Uterus (tissue), 4 donors: ENCODE measurements around the gene AFAP1L1. TPM values are rescaled to one million over a fixed set of nuclear protein-coding genes. Genes with fewer than 3 reads are reported as not detected.

Source experiments
- DNase-seq, 2 donors: peaks; one replicate each; pipeline ENCODE4 v3.0.0-alpha.2; 2019 to 2020
- H3K27ac ChIP-seq, 2 donors: fragments of 200-600 bp; sonication (generic); 1 replicate in 1 of 2; 2 replicates in 1 of 2; pipeline ENCODE4 v1.5.1; 2016 to 2018
- H3K27me3 ChIP-seq, 2 donors: fragments of 200-600 bp; sonication (generic); one replicate each; pipeline ENCODE4 v1.5.1; 2018 to 2019; ENCODE audit warnings: control low read depth in 1 of 2
- H3K36me3 ChIP-seq, 2 donors: fragments of 200-600 bp; sonication (generic); one replicate each; pipeline ENCODE4 v1.5.1; 2019; ENCODE audit warnings: control low read depth in 1 of 2
- H3K4me1 ChIP-seq, 2 donors: fragments of 200-600 bp; sonication (generic); one replicate each; pipeline ENCODE4 v1.5.1; 2018 to 2019; ENCODE audit warnings: control low read depth in 1 of 2
- H3K4me3 ChIP-seq, 2 donors: fragments of 200-600 bp; sonication (generic); 1 replicate in 1 of 2; 2 replicates in 1 of 2; pipeline ENCODE4 v1.5.1; 2018 to 2019; ENCODE audit warnings: mild to moderate bottlenecking in 1 of 2
- H3K9me3 ChIP-seq, 2 donors: fragments of 200-600 bp; sonication (generic); one replicate each; pipeline ENCODE4 v1.5.1; 2019; ENCODE audit warnings: control low read depth in 1 of 2
- POLR2A ChIP-seq, 2 donors: fragments of 450-650 bp; IDR thresholded peaks; one replicate each; pipeline ENCODE4 v1.6.1; 2016; ENCODE audit warnings: antibody characterized with exemption in 2 of 2, mild to moderate bottlenecking in 1 of 2, moderate library complexity in 1 of 2
- intact Hi-C: fragments of 100-400 bp; cut with DNase I; formaldehyde crosslinking; loops from one replicate; pipeline ENCODE4 v1.15.1; 2023; ENCODE audit warnings: low total_unique reads
- total RNA-seq, 4 donors: library from RNA; depleted of rRNA in 3 of 4; stranded (reverse); fragments of >200 nt in 3 of 4; gene quantifications; one replicate each; pipeline versions ENCODE4 v1.1.0 to v1.2.4, GENCODE V29; 2014 to 2023
- TF ChIP-seq, protein P1 (sequence below), 4 experiments: fragments of 200-600 bp in 2 of 4; fragments of 450-650 bp in 2 of 4; sonication (generic) in 2 of 4; IDR thresholded peaks; one replicate each; pipeline ENCODE4 v1.5.1; 2016 to 2019; ENCODE audit warnings: antibody characterized with exemption in 4 of 4, mild to moderate bottlenecking in 2 of 4, moderate library complexity in 1 of 4
- donor health status: DM: yes; HTN: yes; CAD: no.

AFAP1L1 gene
- total RNA-seq, 4 donors from 2014 or later: 5.3 to 26.9 (median 24.6) TPM

DNA sequence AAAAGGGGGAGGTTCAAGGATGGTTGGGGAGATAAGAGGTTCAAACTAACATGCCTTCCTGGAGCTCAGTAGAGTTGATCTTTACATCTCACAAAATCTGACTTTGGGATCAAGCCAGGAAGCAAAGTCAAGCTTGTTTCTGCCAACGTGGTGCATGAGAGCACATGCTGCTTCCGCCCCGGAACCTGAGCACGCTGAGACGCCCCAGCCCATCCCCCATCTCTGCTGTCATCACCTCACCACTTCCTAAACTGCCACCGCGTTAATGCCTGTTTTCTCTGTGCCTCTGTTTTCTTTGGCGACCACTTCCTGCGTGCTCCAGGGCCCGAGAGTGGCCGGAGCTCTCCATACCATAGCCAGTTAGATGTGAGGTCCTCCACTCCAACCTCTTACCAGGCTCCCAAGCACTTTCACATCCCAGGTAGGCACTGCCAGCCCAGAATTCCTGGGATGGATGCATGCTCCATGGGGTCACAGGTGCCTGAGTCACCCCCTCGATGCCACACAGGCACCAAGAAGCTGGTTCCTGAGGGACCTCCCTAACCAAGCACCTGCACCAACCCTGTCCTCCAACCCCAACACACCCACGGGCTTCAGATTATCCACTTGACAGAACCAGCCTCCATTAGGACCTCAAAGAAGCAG, 31.2 kb upstream of the AFAP1L1 start:
- TF ChIP-seq POLR2A (IDR thresholded peaks at IDR 0.05): no peak
- TF ChIP-seq, protein P1, sequence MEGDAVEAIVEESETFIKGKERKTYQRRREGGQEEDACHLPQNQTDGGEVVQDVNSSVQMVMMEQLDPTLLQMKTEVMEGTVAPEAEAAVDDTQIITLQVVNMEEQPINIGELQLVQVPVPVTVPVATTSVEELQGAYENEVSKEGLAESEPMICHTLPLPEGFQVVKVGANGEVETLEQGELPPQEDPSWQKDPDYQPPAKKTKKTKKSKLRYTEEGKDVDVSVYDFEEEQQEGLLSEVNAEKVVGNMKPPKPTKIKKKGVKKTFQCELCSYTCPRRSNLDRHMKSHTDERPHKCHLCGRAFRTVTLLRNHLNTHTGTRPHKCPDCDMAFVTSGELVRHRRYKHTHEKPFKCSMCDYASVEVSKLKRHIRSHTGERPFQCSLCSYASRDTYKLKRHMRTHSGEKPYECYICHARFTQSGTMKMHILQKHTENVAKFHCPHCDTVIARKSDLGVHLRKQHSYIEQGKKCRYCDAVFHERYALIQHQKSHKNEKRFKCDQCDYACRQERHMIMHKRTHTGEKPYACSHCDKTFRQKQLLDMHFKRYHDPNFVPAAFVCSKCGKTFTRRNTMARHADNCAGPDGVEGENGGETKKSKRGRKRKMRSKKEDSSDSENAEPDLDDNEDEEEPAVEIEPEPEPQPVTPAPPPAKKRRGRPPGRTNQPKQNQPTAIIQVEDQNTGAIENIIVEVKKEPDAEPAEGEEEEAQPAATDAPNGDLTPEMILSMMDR (IDR thresholded peaks at IDR 0.05): no peak
- DNase-seq: peak in 1 of 2 donors; percentile 19
- H3K36me3 ChIP-seq: no peaks in the 10 kb centered on the region

DNA sequence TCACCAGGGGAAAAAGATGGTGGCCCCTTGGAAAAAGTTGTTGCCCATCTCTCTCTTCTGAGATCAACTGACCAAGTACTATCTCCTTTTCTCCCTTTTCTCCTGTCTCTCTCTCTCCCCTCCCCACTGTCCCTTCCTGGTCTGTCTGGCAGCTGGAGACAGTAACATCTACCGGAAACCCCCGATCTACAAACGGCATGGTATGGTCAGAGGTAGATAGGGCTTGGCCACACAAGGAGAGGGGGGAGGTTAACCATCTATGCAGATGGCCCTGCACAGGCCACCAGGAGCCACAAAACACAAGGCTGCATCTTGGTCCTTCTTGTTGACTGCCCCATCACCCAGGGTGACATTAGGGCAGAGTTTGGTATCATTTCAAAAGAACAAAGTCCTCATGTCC, 29.3 kb upstream of the AFAP1L1 start:
- H3K4me3 ChIP-seq: no peak overlapping the region
- H3K27me3 ChIP-seq: no peaks in the 10 kb centered on the region
- no peaks in the 10 kb centered on the region for H3K36me3 ChIP-seq
- H3K9me3 ChIP-seq: no peaks in the 10 kb centered on the region
- DNase-seq: no peak
- no peaks in the 10 kb centered on the region for H3K4me1 ChIP-seq
- H3K27ac ChIP-seq: no peak overlapping the region
- TF ChIP-seq POLR2A (IDR thresholded peaks at IDR 0.05): no peak
- intact Hi-C loops: no loop called here

More for the DNA sequence above, 31.2 kb upstream of the AFAP1L1 start:
- Histone ChIP-seq H3K27ac (no peak overlapping the region), H3K9me3 (no peaks in the 10 kb centered on the region), H3K4me3 (no peak overlapping the region), H3K4me1 (no peaks in the 10 kb centered on the region), H3K27me3 (no peaks in the 10 kb centered on the region)
- intact Hi-C loops: no loop called here

DNA sequence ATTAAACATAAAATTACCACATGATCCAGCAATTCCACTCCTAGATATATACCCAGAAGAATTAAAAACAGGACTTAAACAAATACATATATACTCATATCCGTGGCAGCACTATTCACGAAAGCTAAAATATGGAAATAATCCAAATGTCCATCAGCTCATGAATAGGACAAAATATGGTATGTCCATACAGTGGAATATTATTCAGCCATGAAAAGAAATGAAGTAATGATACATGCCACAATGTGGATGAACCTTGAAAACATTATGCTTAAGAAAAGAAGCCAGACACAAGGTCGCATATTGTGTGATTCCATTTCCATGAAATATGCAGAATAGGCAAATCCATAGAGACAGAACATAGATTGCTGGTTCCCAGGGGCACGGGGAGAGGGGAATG, 24.8 kb upstream of the AFAP1L1 start:
- TF ChIP-seq, protein P1 (IDR thresholded peaks at IDR 0.05): no peak
- TF ChIP-seq POLR2A (IDR thresholded peaks at IDR 0.05): no peak
- intact Hi-C loops: no loop called here
- no peaks in the 10 kb centered on the region for H3K4me1 ChIP-seq
- DNase-seq: no peak
- H3K9me3 ChIP-seq: no peaks in the 10 kb centered on the region
- H3K4me3 ChIP-seq: no peak overlapping the region
- H3K27me3 ChIP-seq: no peaks in the 10 kb centered on the region
- no peak overlapping the region for H3K27ac ChIP-seq
- H3K36me3 ChIP-seq: no peaks in the 10 kb centered on the region

DNA sequence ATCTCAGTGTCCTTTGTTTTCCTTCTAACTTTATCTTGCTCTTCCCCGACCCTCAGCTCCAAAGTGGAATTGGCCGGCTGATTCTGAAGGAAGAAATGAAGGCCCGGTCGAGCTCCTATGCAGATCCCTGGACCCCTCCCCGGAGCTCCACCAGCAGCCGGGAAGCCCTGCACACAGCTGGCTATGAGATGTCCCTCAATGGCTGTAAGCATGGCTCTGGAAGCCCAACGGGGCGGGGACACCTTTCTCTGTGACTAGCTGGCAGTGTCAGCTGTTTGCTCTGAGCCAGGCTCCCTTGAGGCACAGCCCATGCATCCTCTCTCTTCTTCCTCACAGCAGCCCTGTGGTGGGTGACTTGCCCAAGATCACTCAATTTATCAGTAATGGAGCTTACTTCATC, 23.9 kb upstream of the AFAP1L1 start:
- Histone ChIP-seq H3K4me1 (no peaks in the 10 kb centered on the region), H3K9me3 (no peaks in the 10 kb centered on the region), H3K4me3 (no peak overlapping the region), H3K36me3 (no peaks in the 10 kb centered on the region), H3K27ac (no peak overlapping the region), H3K27me3 (no peaks in the 10 kb centered on the region)
- DNase-seq: no peak
- intact Hi-C loops: no loop called here
- TF ChIP-seq, protein P1 (IDR thresholded peaks at IDR 0.05): no peak
- no peak for TF ChIP-seq POLR2A (IDR thresholded peaks at IDR 0.05)

GRCh38 chr5:149251546-149251945, 20.1 kb upstream of the AFAP1L1 start:
- TF ChIP-seq, protein P1 (IDR thresholded peaks at IDR 0.05): no peak
- TF ChIP-seq POLR2A (IDR thresholded peaks at IDR 0.05): no peak
- H3K36me3 ChIP-seq: no peaks in the 10 kb centered on the region
- H3K4me3 ChIP-seq: no peak overlapping the region
- no peak for DNase-seq
- H3K9me3 ChIP-seq: no peaks in the 10 kb centered on the region
- no peaks in the 10 kb centered on the region for H3K4me1 ChIP-seq
- no peaks in the 10 kb centered on the region for H3K27me3 ChIP-seq
- intact Hi-C loops: no loop called here
- H3K27ac ChIP-seq: no peak overlapping the region

GRCh38 chr5:149254506-149254905, 17.2 kb upstream of the AFAP1L1 start:
- no peaks in the 10 kb centered on the region for H3K36me3 ChIP-seq
- H3K4me1 ChIP-seq: no peaks in the 10 kb centered on the region
- H3K27me3 ChIP-seq: no peaks in the 10 kb centered on the region
- no peak overlapping the region for H3K27ac ChIP-seq
- DNase-seq: no peak
- H3K9me3 ChIP-seq: no peaks in the 10 kb centered on the region
- intact Hi-C loops: no loop called here
- H3K4me3 ChIP-seq: no peak overlapping the region
- no peak for TF ChIP-seq POLR2A (IDR thresholded peaks at IDR 0.05)
- TF ChIP-seq, protein P1 (IDR thresholded peaks at IDR 0.05): no peak
